BJ (cell line): ENCODE results near the gene ZNF207. TPM values are rescaled to one million over a fixed set of nuclear protein-coding genes. Genes with fewer than 3 reads are reported as not detected.

Experiments used
- CTCF ChIA-PET: fragments of 350-600 bp; formaldehyde crosslinking; extraction: SDS; loops from one replicate; lab custom pipeline; 2021; ENCODE audit warnings: antibody characterized with exemption, inconsistent platforms; lab: Yijun Ruan, JAX
- POLR2A ChIA-PET: fragments of 300-600 bp; sonication (Branson Sonifier 250); formaldehyde crosslinking; extraction: SDS; loops from one replicate; lab custom pipeline; 2021; ENCODE audit warnings: antibody characterized with exemption; lab: Charles Lee
- DNase-seq: peaks from one replicate; pipeline ENCODE4 v3.0.0-alpha.2; 2011; ENCODE audit warnings: low read depth
- H3K27me3 ChIP-seq: 2 replicates; pipeline ENCODE4 v1.6.0; 2011; ENCODE audit warnings: low read length; ENCODE audit not compliant: control insufficient read depth, insufficient read depth
- H3K36me3 ChIP-seq: 2 replicates; pipeline ENCODE4 v1.5.1; 2011; ENCODE audit warnings: low read length; ENCODE audit not compliant: control insufficient read depth, insufficient read depth
- H3K4me3 ChIP-seq: 2 replicates; pipeline ENCODE4 v1.5.1; 2011; ENCODE audit warnings: low read depth, mild to moderate bottlenecking, control low read depth, low read length
- CTCF ChIP-seq: IDR thresholded peaks from 2 replicates; pipeline ENCODE4 v1.5.1; 2011; ENCODE audit warnings: low read depth, mild to moderate bottlenecking, control low read depth, inconsistent platforms, low read length, moderate library complexity; ENCODE audit not compliant: insufficient read depth
- polyA plus RNA-seq: library from polyadenylated mRNA; depleted of rRNA; stranded (reverse); fragments of >200 nt; gene quantifications from 2 replicates; pipeline ENCODE4 v1.2.3, GENCODE V29; 2011

Gene ZNF207
- polyA plus RNA-seq, 1 experiment, result 179 TPM

GRCh38 chr17:32323811-32324491 is 26.0 kb upstream of the ZNF207 start:
- ChIA-PET POLR2A (no interaction called here), CTCF (interaction anchor here (13.2 kb wide), 1 partner anchor 71 kb away, joined by 110 read pairs; no protein-coding TSS in a partner anchor)
- Histone ChIP-seq H3K4me3 (no peak overlapping the region), H3K27me3 (no peaks in the 10 kb centered on the region), H3K36me3 (no peaks in the 10 kb centered on the region)
- TF ChIP-seq CTCF, result no peak
- no peak for DNase-seq

GRCh38 chr17:32327911-32328310 is 22.0 kb upstream of the ZNF207 start:
- ChIA-PET POLR2A (no interaction called here), CTCF (interaction anchor here (1.5 to 1.7 kb wide), 2 partner anchors 8 to 75 kb away, joined by 6 read pairs; no protein-coding TSS in a partner anchor)
- Histone ChIP-seq H3K4me3 (no peak overlapping the region), H3K36me3 (no peaks in the 10 kb centered on the region), H3K27me3 (no peaks in the 10 kb centered on the region)
- no peak for TF ChIP-seq CTCF
- no peak for DNase-seq

GRCh38 chr17:32330147-32330546 is 19.8 kb upstream of the ZNF207 start:
- DNase-seq, result no peak

GRCh38 chr17:32331243-32332040 is 18.5 kb upstream of the ZNF207 start:
- POLR2A ChIA-PET, result interaction anchor here (0.6 kb wide), 1 partner anchor 18 kb away, joined by 5 read pairs; no protein-coding TSS in a partner anchor
- Histone ChIP-seq H3K4me3 (no peak overlapping the region), H3K27me3 (no peaks in the 10 kb centered on the region), H3K36me3 (no peaks in the 10 kb centered on the region)
- TF ChIP-seq CTCF, result no peak
- DNase-seq, result no peak
- CTCF ChIA-PET, result interaction anchor here (2.6 kb wide), 1 partner anchor 12 kb away, joined by 12 read pairs; no protein-coding TSS in a partner anchor

More at GRCh38 chr17:32330147-32330546, 19.8 kb upstream of the ZNF207 start:
- H3K36me3 ChIP-seq, result no peaks in the 10 kb centered on the region
- CTCF ChIA-PET, result interaction anchor here (0.7 to 2.6 kb wide), 4 partner anchors 9 to 12 kb away, joined by 3 to 12 read pairs (median 3); partner anchors contain the start of gene C17orf75
- POLR2A ChIA-PET, result no interaction called here
- no peaks in the 10 kb centered on the region for H3K27me3 ChIP-seq
- no peak for TF ChIP-seq CTCF
- H3K4me3 ChIP-seq, result no peak overlapping the region

- POLR2A ChIA-PET, result no interaction called here
- no peaks in the 10 kb centered on the region for H3K27me3 ChIP-seq
- CTCF ChIA-PET, result no interaction called here
Observed at GRCh38 chr17:32333187-32333586, 16.8 kb upstream of the ZNF207 start.

More at GRCh38 chr17:32333187-32333586, 16.8 kb upstream of the ZNF207 start:
- no peak for DNase-seq
- Histone ChIP-seq H3K36me3 (no peaks in the 10 kb centered on the region), H3K4me3 (no peak overlapping the region)
- TF ChIP-seq CTCF, result no peak
